ENCODE data around the gene ARIH1. TPM values are rescaled to one million over a fixed set of nuclear protein-coding genes. Genes with fewer than 3 reads are reported as not detected.

ARIH1 gene
- total RNA-seq, 1 donor from 2014 or later: 15.7 TPM

Other genes starting within 250 kb of the ARIH1 start
- 573 and 759 TPM in 2 replicates for gene PKM, start 243.1 kb upstream of the ARIH1 start, total RNA-seq
- gene PARP6, start 201.8 kb upstream of the ARIH1 start, total RNA-seq: 6.5 and 17.1 TPM in 2 replicates
- 0.20 TPM in 1 of 2 replicates, not detected in the other for gene CELF6, start 154.2 kb upstream of the ARIH1 start, total RNA-seq
- gene HEXA, start 98.3 kb upstream of the ARIH1 start, total RNA-seq: 58.0 and 62.3 TPM in 2 replicates
- not detected in 2 replicates for gene TMEM202, start 76.0 kb upstream of the ARIH1 start, total RNA-seq
- not detected in 2 replicates for gene GOLGA6B, start 180.4 kb downstream of the ARIH1 start, total RNA-seq
- gene HIGD2B, start 211.9 kb downstream of the ARIH1 start, total RNA-seq: under 0.01 TPM in 1 of 2 replicates, not detected in the other
- 4.2 and 7.0 TPM in 2 replicates for gene BBS4, start 211.9 kb downstream of the ARIH1 start, total RNA-seq